NCI-H446 treated with DMSO at 0.1 percent for 48 hours (cell line): ENCODE data around the gene KMT2C.
"Not testable (repeated sequence)": the region's sequence is repeated elsewhere in the genome, so short reads cannot be mapped to it uniquely, and the experiment has no call there.

Experiments used
- DNase-seq: peaks from one replicate; lab custom pipeline; 2025; lab: John Stamatoyannopoulos, UW

The KMT2C gene

DNA sequence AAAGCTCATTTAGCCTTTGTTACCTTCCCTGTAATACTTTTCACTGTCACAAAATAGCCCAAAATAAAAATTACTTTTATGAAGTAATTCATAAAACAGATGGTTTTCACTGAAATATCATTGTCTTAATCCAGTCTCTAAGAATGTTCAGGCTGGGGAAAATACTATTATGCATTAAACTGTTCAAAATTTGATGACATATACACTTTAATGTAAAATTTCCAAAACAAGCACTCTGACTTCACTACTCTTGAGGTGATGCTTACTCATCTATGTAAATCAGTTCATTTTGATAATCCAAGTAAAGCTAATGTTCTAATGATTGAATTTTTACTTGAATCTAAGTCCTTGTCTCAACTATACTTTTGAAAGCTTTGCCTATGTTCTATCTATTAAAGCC is 127.9 kb downstream of the KMT2C start:
- DNase-seq: no peak

DNA sequence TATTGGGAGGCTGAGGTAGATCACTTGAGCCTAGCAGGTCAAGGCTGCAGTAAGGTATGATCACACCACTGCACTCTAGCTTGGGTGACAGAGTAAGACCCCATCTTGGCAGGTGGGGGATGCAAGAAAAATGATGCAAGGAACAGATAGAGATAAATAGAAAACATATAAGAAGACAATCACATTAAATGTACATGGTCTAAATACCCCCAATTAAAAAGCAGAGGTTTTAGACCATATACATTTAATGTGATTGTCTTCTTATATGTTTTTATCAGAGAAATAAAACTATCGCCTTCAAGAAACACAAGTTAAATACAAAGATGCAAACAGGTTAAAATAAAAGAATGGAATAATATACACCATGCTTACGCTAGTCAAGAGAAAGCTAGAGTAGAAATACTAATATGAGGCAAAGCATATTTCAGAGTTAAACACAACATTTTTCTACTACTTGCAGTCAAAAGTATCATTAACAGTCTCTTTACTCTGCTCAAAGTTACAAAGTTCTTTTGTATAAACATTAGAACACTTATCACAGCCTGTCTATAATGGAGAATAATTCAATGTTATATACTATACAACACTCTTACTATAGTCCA is 136.2 kb downstream of the KMT2C start:
- not testable (repeated sequence) for DNase-seq

DNA sequence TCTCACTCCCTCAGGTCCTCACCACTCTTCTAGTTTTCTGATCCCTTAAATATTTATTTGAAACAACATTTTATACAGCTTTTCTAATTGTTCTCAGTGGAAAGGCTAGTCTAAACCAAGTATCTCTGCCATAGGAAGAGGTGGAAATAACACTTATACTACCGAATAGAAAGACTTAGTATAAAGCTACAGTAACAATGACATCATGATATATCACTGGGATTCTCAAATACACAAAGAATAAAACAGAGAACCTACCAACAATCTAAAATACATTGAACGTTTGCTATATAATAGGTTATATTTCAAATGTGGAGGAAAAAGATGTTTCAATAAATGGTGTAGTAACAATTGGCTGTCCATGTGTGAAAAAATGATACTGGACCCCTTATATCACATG is 142.9 kb downstream of the KMT2C start:
- no peak for DNase-seq

DNA sequence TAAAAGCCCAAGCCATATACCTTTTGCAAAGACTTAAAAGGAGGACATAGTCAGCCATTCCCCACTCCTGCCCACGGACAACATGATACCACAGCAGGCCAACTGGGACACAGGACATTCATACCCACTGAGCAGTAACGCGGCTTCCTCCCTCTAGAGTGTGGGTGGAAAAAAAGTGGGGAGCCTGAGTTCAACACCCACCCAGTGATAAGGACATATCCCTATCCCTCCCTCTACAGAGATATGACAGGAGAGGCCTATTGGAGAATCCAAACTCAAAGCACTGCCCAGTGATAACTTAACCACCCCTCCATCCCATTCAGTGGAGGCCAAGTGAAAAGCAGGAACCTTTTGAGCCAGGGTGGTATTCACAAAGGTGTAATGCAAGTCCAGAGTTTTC is 148.8 kb downstream of the KMT2C start:
- not testable (repeated sequence) for DNase-seq

DNA sequence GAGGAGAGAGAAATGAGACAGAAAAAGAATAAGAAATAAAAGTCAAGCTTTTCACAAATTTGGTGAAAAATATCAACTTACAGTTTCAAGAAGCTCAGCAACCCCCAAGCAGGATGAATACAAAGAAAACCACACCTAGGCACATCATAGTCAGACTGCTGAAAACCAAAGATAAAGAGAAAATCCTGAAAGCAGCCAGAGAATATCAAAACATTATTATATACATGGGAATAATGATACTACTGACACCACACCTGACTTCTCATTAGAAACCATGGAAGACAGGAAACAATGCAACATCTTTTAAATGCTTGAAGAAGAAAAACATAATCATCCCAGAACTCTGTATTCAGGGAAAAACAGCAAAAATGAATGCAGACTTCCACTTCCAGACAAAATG is 149.6 kb downstream of the KMT2C start:
- DNase-seq: not testable (repeated sequence)

DNA sequence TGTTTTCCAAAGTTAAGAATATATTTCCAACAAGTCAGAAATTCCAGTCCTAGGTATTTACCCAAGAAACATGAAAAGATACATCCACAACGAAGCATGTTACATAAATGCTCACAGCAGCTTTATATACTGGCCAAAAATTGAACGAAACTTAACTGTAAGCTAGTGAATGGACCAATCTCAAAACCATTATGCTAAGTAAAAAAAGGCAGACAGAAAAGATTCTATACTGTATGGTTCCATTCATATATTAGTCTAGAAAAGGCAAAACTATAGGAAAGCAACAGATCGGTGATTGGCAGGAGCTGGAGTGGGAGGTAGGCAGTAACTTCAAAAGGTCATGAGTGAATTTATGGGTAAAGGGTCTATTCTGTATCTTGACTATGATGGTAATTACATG is 150.8 kb downstream of the KMT2C start:
- not testable (repeated sequence) for DNase-seq

DNA sequence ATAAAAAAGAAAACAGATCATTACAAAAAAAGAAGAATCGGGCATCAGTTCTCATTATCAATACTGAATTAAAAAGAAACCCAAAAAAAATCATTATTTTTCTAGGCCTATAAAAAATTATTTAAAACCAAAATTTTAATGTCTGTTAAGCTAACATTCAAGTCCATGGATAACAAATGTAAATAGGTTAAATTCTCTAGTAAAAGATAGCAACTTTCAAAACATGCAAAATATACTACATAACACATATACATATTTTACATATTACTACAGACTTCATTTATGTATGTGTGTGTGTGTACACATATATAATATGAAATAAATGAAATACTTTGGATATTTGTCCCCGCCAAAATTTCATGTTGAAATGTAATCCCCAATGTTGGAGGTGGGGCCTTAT is 158.1 kb downstream of the KMT2C start:
- not testable (repeated sequence) for DNase-seq

DNA sequence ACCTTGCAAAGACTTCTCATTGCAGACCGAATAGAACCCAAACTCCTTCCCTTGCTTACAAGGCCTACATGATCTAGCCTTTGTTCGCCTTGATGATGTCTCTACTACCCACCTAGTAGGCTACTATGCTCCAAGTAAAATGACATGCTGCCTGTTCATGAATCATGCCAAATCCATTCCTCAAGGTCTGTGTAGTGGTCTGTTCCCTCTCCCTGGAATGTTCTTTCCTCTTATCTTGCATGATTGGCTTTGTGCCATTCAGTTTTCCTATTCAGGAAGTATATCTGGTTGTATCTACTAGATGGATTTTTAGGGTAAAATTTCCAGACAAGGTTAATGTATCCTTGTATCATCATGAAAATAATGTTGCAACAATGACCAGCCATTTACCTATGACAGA is 165.4 kb downstream of the KMT2C start:
- DNase-seq: not testable (repeated sequence)

GRCh38 chr7:152266859-152267258 is 168.9 kb downstream of the KMT2C start:
- not testable (repeated sequence) for DNase-seq

GRCh38 chr7:152264915-152265314 is 170.9 kb downstream of the KMT2C start:
- not testable (repeated sequence) for DNase-seq

DNA sequence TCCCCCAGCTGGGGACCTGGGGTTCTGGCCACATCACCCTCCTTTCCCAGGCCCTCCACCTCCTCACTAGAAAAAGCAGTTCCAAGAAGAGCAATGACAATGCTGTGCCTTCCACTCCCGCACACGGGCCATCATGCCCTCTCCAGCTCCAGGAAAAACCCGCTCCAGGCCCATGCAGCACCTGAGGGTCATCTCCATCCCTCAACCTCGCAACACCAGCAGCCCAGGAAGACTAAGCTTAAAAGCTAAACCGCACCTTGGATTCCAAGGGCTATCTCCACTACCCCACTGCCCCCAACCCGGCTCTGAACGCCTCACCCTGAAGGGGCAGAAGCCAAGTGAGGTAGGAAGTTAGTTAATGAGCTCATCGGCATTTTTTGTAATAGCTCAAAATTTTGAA is 173.7 kb downstream of the KMT2C start:
- not testable (repeated sequence) for DNase-seq

DNA sequence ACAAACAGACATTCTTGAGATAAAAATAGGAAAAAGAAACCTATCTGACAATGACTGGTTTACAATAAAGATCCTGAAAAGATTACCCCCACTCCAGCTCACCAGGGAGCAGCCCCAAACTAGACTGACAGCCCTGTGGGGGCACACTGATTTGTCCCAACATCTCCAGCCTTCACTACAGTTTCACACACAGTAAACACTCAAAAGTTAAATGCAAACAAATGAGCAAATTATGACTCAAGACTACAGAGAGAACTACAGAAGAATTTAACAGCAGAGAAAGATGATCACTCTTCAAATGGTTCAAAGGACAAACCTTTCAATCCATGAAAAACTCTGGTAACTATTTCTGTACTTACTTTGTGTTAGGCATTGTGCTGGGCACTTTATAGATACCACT is 176.2 kb downstream of the KMT2C start:
- not testable (repeated sequence) for DNase-seq

DNA sequence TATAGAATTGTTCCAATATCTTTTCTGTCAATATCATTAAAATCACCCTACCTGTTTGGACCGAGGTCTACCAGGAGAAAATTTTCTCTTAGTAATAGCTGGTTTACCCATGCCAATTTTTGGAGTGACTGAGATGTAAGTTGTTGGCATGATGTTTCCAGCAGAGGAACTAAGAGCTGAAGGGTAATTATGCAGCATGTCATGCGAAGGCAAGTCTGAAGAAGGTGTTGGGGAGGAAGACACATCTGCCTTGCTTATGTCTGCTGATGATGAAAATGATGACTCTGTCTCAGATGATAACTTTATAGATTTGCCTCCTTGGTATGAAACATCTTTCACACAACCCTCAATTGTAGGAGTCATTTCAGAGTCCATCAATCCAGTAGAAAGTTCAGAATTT is 188.0 kb downstream of the KMT2C start:
- not testable (repeated sequence) for DNase-seq

DNA sequence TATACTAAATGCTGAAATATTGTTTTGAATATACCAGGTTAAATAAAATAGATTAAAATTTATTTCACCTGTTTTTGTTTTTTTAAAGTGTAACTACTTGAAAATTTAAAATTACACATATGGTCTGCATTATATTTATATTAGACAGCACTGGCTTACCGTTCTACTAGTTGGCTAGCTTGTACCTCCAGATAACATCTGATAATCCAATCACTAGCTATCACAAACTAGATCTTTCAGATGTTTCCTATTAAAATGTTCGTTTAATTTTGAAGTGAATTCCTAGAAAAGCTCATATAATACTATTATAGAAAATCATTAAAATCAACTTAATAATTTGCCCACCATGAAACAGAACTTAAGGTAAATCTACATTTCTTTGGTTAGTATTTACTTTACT is 190.4 kb downstream of the KMT2C start:
- not testable (repeated sequence) for DNase-seq

- not testable (repeated sequence) for DNase-seq
Measured at GRCh38 chr7:152243464-152243863, 192.3 kb downstream of the KMT2C start.

DNA sequence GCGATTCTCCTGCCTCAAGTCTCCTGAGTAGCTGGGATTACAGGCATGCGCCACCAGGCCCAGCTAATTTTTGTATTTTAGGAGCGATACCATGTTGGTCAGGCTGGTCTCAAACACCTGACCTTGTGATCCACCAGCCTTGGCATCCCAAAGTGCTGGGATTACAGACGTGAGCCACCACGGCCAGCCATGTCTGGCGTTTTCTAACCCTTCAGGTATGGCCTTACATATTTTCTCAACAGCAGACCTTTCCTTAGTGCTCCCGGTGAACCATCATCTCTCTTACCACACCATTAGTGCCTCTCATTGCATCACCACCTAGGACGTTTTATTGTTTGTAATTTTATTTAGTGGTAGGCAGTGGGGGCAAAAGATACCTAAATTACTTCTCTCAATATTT is 194.5 kb downstream of the KMT2C start:
- DNase-seq: not testable (repeated sequence)

DNA sequence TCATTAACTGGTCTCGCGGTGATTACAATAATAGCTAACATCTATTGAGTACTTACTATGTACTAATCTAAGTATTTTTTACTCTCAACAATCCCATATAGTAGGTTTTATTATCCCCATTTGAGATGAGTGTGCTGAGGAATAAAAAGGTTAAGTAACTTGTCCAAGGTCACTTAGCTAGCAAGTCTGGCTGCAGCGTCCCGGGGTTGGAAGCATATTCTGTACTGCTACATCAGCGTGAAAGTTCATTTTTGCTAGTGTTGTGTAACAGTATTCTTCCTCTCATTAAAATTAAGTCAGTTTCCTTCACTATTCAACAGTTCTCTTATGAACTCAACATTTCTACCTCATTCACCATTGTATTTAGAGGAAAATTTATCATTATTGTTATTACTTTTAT is 199.5 kb downstream of the KMT2C start:
- not testable (repeated sequence) for DNase-seq

DNA sequence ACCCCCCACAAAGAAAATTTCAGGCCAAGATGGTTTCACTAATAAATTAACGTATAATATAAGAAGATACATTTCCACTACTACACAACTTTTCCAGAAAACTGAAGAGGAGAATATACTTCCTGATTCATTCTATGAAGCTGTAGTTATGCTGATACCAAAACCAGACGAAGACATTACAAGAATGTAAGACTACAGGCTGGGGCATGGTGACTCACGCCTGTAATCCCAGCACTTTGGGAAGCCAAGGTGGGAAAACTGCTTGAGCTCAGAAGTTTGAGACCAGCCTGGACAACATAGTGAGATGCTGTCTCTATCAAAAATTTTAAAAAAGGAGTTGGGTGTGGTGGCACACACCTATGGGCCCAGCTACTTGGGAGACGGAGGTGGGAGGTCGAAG is 201.4 kb downstream of the KMT2C start:
- not testable (repeated sequence) for DNase-seq

DNA sequence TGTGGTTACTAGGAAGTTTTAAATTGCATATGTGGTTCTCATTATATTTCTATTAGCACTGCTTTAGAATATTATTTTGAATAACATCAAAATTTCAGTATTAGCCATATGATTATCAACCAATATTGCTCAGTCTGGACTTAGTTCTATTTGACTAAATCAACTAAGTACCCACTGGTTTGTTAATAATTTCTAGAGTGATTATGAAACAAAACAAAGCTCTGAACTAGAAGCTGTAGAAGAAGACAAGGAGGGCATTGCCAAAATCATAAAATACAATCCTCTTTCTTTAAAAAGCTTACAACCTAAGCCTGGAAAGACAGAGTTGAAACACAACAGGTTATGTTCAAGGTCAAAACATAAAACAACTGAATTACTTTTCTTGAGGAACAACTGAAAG is 204.7 kb downstream of the KMT2C start:
- DNase-seq: no peak

DNA sequence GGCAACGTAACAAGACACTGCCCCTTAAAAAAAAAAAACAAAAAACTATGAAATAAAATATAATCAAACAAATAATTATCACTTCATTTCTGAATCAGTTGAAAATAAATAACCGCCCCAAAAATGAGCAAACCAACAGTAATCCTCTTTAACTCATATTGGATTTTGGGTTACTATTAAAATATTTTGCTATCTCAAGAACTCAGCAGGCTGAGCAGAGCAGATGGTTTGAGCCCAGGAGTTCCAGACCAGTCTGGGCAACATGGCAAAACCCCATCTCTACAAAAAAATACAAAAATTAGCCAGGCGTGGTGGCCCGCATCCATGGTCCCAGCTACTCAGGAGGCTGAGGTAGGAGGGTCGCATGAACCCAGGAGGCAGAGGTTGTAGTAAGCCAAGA is 216.2 kb downstream of the KMT2C start:
- DNase-seq: not testable (repeated sequence)

GRCh38 chr7:152208766-152209165 is 227.0 kb downstream of the KMT2C start:
- DNase-seq: not testable (repeated sequence)

- DNase-seq: not testable (repeated sequence)
Measured at GRCh38 chr7:152204417-152204816, 231.4 kb downstream of the KMT2C start.

DNA sequence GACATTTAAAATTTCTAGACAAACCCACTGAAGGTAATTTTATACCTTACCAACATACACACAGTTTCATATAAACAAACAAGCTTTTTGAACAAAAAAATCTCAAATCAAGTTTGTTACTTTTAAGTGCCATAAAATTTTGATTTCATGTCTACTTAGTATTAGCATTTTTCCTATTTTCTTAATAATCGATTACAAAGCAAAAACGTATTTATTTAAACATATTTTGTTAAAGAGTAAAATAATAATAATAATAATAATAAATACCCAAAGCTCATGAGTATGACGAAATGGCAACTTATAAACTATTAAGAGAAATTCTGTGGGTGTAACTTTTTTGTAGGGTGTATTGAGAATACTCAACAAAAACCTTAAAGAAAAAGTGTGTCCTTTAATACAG is 232.7 kb downstream of the KMT2C start:
- DNase-seq: no peak

DNA sequence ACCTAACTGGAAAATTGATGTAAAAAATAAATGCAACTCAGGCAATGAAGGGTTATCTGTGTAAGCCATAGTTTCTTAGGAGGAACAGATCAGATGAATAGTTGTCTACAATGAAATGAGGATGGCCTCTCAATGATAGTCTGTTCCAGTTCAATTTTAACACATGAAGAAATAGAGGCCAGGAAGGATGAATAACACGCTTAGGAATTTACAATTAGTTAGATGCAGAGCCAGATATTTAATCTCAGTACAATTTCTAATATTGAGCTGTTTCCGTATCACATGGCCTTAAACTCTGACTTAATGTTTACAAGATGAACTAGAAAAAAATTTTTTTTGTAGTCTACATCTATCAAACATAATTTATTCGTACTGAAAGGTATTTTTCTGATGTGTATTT is 233.7 kb downstream of the KMT2C start:
- no peak for DNase-seq
